PFSK-1 (cell line): ENCODE measurements around the gene NXN.

Experiments used
- FOXP2 ChIP-seq: optimal IDR thresholded peaks from 2 replicates; pipeline ENCODE3; 2011; ENCODE audit warnings: borderline replicate concordance, control low read depth, inconsistent platforms; ENCODE audit not compliant: insufficient read depth; ENCODE audit errors: extremely low read length, extremely low read depth
- POLR2AphosphoS5 ChIP-seq: IDR thresholded peaks from 2 replicates; pipeline ENCODE4 v1.6.1; 2012; ENCODE audit warnings: low read depth, mild to moderate bottlenecking, control low read depth, low read length, moderate library complexity
- SIN3A ChIP-seq: IDR thresholded peaks from 2 replicates; pipeline ENCODE4 v1.6.1; 2012; ENCODE audit warnings: mild to moderate bottlenecking, low read length, moderate library complexity, borderline replicate concordance; ENCODE audit not compliant: insufficient read depth
- TAF1 ChIP-seq: IDR thresholded peaks from 2 replicates; pipeline ENCODE4 v1.6.1; 2012; ENCODE audit warnings: low read length, control low read depth, borderline replicate concordance; ENCODE audit not compliant: insufficient read depth
- TF ChIP-seq, protein P1 (sequence below), 2 experiments: IDR thresholded peaks; 2 replicates each; pipeline versions ENCODE4 v1.6.1 to v1.8.0; 2011 to 2012; ENCODE audit warnings: low read depth in 2 of 2, low read length in 2 of 2, control low read depth in 1 of 2, inconsistent platforms in 1 of 2, mild to moderate bottlenecking in 1 of 2, moderate library complexity in 1 of 2; ENCODE audit not compliant: insufficient read depth in 1 of 2

Gene NXN

GRCh38 chr17:1018547-1018946, 39.0 kb upstream of the NXN start:
- TF ChIP-seq, protein P1, sequence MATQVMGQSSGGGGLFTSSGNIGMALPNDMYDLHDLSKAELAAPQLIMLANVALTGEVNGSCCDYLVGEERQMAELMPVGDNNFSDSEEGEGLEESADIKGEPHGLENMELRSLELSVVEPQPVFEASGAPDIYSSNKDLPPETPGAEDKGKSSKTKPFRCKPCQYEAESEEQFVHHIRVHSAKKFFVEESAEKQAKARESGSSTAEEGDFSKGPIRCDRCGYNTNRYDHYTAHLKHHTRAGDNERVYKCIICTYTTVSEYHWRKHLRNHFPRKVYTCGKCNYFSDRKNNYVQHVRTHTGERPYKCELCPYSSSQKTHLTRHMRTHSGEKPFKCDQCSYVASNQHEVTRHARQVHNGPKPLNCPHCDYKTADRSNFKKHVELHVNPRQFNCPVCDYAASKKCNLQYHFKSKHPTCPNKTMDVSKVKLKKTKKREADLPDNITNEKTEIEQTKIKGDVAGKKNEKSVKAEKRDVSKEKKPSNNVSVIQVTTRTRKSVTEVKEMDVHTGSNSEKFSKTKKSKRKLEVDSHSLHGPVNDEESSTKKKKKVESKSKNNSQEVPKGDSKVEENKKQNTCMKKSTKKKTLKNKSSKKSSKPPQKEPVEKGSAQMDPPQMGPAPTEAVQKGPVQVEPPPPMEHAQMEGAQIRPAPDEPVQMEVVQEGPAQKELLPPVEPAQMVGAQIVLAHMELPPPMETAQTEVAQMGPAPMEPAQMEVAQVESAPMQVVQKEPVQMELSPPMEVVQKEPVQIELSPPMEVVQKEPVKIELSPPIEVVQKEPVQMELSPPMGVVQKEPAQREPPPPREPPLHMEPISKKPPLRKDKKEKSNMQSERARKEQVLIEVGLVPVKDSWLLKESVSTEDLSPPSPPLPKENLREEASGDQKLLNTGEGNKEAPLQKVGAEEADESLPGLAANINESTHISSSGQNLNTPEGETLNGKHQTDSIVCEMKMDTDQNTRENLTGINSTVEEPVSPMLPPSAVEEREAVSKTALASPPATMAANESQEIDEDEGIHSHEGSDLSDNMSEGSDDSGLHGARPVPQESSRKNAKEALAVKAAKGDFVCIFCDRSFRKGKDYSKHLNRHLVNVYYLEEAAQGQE (IDR thresholded peaks at IDR 0.05; ENCODE audit: insufficient read depth in 1 of 2, low read depth in 2 of 2, low read length in 2 of 2) = no peak
- TF ChIP-seq TAF1 (no peak), POLR2AphosphoS5 (no peak), SIN3A (no peak)

DNA sequence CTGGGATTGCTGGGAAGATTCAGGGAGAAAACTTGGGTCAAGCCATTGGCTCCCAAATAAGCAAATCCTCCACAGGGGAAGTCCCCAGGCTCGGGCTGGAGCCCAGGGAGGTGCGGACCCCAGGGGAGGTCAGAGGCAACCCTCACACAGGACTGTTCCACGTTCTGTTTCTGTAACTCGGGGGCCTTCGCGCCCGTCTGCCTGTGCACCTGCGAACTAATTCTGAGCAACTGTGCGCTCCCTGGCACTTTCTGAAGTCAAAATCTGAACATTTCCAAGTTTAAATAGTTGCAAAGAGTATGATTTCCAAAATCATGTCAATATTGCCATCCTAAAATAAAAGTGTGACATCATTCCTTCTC, 34.1 kb upstream of the NXN start:
- TF ChIP-seq, protein P1 (IDR thresholded peaks at IDR 0.05; ENCODE audit: insufficient read depth in 1 of 2, low read depth in 2 of 2, low read length in 2 of 2) = no peak
- no peak for TF ChIP-seq SIN3A
- TF ChIP-seq POLR2AphosphoS5 = no peak
- no peak for TF ChIP-seq FOXP2
- no peak for TF ChIP-seq TAF1

DNA sequence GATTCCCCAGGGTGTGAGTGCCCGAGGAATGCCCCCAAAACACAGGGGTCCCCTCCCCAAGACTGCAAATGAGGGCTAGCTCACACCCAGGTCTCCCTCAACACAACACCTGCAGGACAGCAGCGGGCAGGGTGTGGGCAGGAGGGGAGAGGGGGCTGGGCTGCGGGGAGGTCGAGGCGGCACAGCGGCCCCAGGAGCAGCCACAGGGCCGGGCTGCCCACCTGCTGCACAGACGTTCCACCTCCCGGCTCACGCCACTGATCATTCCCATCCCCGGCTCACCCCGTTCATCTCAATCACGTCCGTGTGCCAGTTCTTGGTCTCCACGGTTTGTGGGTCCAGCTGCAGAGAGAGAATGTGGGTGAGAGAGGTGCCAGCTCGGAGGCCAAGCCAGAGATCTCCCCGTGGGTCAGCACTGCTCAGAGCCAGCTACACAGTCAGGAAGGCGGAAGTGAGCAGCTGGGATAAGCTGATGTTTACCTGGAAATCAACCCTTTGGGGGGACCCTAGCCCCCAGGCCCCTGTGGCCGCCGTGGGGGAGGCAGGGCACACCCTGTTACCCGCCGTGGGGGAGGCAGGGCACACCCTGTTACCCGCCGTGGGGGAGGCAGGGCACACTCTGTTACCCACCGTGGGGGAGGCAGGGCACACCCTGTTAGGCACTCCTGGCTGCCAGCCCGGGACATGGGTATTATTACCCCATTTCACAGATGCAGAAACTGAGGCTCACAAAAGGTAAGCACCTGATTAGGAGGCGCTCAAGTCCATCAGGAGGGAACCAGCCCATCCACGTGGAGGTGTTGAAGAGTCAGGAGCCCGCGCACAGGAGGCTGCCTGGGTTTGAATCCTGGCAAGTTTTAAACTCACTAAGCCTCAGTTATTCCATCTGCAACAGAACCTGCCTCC, 33.5 kb upstream of the NXN start:
- no peak for TF ChIP-seq TAF1
- no peak for TF ChIP-seq SIN3A
- no peak for TF ChIP-seq FOXP2

- TF ChIP-seq TAF1 = no peak
- no peak for TF ChIP-seq SIN3A
- no peak for TF ChIP-seq FOXP2
- TF ChIP-seq POLR2AphosphoS5 = no peak
- TF ChIP-seq, protein P1 (IDR thresholded peaks at IDR 0.05; ENCODE audit: insufficient read depth in 1 of 2, low read depth in 2 of 2, low read length in 2 of 2) = no peak
Measured at GRCh38 chr17:1011760-1012735, 32.5 kb upstream of the NXN start.

- TF ChIP-seq TAF1 (no peak), SIN3A (no peak), FOXP2 (no peak), POLR2AphosphoS5 (no peak)
- TF ChIP-seq, protein P1 (IDR thresholded peaks at IDR 0.05; ENCODE audit: insufficient read depth in 1 of 2, low read depth in 2 of 2, low read length in 2 of 2) = no peak
Measured at GRCh38 chr17:1011138-1011537, 31.6 kb upstream of the NXN start.
